ENCODE results near the gene MTX1.
"Not testable (repeated sequence)": the region's sequence is repeated elsewhere in the genome, so short reads cannot be mapped to it uniquely, and the experiment has no call there.

Gene MTX1

GRCh38 chr1:155206891-155207805 lies 1.3 kb upstream of the MTX1 start:
- peak; percentile 81 to 93 (median 86) for DNase-seq (ENCODE audit: low read depth in 2 of 3, low spot score in 1 of 3)

DNA sequence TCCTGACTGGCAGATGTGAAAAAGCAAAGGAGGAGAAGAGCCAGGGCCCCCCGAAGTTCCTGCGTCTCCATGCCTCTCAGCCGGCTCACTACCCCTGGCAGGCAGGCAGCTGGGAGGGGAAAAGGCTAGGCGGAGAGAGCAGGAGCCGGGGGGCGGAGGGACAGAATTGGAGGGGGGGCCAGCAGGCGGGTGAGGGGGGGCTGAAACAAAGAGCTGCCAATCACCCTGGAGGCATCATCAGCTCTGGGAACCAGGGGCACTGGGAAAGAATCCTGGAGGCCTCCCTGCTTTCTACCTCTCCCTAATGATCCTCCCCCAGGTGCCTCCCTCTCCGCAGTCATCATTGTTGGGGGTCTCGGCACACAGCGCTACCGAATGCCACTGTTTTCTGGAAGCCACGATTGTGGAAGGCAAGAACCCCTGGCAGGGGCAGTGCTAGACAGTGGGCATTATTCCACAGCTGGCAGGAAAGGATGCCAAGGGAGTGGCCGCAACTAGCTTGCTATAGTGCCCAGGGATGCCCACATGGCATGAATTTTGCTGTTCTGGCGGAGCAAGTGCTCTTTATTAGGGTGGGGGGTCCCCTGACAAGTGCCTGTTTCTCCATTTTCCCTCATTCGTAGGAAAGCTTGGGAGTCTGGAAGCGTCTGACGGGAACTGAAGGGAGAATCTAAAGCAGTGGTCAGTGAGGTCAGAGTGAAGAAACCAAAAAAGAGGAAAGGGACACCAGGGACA lies 522 bp upstream of the MTX1 start, which contains the start of gene THBS3:
THBS3 (minus strand) TSS at position 92 of the 735 bp plus-strand sequence; CDS start at position 71, 21 bp downstream.
- no peak for DNase-seq (ENCODE audit: low read depth in 2 of 3, low spot score in 1 of 3)

GRCh38 chr1:155209312-155209721 lies 822 bp downstream of the MTX1 start:
- DNase-seq (ENCODE audit: low read depth in 2 of 3, low spot score in 1 of 3), result no peak

GRCh38 chr1:155210314-155211104 lies 2.0 kb downstream of the MTX1 start:
- no peak for DNase-seq (ENCODE audit: low read depth in 2 of 3, low spot score in 1 of 3)

DNA sequence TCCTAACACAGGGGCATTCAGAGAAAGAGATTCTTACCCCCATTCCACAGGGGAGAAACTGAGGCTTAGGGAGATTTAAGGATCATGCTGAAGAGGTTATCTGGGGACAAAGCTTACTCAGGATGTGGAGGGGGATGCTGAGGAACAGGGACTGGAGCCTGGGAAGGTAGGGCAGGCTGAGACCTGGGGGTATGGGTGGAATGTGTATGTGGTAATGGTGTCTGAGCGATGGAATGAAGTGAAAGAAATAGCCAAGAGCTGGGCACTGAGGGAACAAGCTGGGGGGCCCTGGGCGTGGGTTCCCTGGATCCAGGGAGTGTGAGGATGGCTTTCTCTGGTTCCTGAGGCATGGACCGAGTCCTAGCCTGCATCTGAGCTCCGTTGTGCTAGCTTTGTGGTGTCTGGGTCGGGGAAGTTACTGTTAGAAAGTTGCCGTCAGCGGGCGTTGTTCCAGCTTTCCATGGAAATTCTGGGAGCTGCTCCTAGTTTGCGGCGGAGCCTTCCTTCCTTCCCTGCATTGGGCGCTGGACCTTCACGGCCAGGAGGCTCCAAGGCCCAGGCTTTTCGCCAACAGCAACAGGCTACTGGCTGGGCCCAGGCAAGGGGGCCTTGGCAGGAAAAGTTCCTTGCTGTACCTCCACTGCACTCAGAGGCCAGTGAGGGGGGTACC lies 3.0 kb downstream of the MTX1 start:
- DNase-seq (ENCODE audit: low read depth in 2 of 3, low spot score in 1 of 3), result not testable (repeated sequence)

- not testable (repeated sequence) for DNase-seq (ENCODE audit: low read depth in 2 of 3, low spot score in 1 of 3)
Observed at GRCh38 chr1:155212051-155212440, 3.6 kb downstream of the MTX1 start.

- DNase-seq (ENCODE audit: low read depth in 2 of 3, low spot score in 1 of 3), result not testable (repeated sequence)
Observed at GRCh38 chr1:155214702-155215101, 6.2 kb downstream of the MTX1 start.

DNA sequence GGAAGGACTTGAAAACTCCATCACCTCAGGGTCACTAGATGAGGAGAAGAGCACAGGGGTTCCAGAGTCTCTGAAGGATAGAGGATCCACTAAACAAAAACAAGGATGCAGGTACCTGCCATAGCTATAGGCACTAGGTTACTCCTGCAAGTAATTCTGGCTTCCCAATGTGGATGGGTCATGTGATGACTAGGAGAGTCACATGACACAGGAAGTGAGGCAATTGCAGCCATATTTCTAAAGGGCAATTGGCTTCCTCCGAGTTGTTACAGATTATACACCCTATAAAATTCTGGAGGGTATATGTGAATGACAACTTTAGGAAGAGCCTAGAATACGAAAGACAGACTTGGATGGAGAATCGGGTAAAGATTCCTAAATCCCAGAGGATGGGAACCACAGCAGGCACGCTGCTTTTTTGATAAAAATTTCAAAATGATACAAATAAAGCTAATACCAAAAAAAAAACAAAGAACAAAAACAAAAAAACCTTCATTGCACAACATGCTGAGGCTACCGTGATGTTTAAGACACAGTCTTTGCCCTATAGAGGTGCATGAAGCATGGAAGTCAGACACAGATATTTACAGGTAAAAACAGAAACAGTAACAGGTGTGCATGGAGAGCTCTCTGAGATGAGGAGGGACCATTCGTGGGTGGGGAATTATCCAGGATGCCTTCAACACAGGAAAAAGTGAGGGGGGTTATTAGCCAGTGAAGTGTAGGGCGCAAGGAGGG lies 10.5 kb downstream of the MTX1 start:
- DNase-seq (ENCODE audit: low read depth in 2 of 3, low spot score in 1 of 3), result peak in 1 of 3 donors; percentile 63

GRCh38 chr1:155219592-155220031 lies 11.1 kb downstream of the MTX1 start:
- no peak for DNase-seq (ENCODE audit: low read depth in 2 of 3, low spot score in 1 of 3)

GRCh38 chr1:155220211-155220965 lies 11.9 kb downstream of the MTX1 start:
- not testable (repeated sequence) for DNase-seq (ENCODE audit: low read depth in 2 of 3, low spot score in 1 of 3)

DNA sequence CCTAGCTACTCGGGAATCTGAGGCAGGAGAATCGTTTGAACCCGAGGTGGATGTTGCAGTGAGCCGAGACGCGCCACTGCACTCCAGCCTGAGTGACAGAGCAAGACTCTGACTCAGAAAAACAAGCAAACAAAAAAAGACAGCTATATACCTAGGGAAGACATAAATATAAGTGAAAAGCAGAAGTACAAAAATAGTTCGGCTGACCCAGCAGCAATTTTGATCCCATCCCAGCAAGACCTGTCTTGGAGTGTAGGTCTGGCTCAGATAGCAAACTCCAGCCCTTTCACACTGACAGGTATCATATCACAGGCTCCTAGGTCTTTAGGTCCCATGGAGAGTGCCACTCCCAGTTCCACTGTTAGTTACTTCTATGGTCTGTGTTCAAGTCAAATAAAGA lies 14.6 kb downstream of the MTX1 start:
- DNase-seq (ENCODE audit: low read depth in 2 of 3, low spot score in 1 of 3), result no peak

DNA sequence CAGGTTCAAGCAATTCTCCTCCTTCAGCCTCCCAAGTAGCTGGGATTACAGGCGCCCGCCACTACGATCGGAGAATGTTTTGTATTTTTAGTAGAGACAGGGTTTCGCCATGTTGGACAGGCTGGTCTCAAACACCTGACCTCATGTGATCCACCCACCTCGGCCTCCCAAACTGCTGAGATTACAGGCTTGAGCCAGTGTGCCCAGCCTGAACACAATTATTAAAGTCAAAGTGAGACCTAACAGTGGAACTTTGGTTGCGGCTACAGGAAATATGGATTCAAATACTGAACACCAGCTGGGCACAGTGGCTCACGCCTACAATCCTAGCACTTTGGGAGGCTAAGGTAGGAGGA lies 16.9 kb downstream of the MTX1 start:
- not testable (repeated sequence) for DNase-seq (ENCODE audit: low read depth in 2 of 3, low spot score in 1 of 3)

DNA sequence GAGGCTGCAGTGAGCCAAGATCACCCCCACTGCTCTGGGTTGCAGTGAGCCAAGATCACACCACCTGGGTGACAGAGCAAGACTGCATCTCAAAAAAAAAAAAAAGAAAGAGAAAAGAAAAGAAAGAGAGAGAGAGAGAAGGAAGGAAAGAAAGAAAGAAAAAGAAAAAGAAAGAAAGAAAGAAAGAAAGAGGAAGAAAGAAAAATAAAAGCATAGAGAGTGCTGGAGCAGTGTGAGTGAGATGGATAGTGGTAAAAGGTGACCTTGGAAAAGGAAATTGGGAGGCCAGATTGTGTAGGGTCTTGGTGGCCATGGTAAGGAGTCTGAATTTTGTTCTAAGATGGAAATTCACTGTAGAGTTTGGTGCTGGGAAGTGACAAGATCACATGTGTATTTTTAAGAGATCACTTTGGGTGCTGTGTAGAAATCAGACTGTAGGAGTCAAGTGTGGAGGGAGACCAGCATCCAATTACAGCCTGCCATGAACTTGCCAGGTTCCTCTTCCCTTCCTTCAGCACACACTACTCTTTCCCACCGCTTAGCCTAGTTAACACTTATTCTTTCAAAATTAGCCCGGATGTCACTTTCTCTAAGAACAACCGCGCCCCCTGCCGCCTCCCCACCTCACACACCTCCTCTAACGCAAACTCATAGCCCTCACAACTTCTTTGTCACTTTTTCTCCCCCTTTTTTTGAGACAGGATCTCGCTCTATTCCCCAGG lies 17.9 kb downstream of the MTX1 start:
- DNase-seq (ENCODE audit: low read depth in 2 of 3, low spot score in 1 of 3), result peak; percentile 60 to 95 (median 74)

DNA sequence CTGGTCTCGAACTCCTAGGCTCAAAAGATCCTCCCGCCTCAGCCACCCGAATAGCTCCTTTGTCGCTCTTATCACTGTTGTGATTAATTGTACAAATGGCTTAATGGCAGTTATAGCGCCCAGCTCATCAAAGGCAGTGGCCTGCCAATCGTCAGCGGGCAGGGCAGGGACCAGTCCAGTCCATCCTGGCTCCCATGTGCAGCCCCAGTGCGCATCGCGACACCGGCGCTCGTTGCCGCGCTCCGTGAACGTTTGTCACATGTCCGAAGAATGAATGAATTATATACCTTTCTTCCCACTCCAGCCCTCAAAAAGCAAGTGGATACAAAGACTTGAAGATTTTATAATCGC lies 18.4 kb downstream of the MTX1 start:
- DNase-seq (ENCODE audit: low read depth in 2 of 3, low spot score in 1 of 3), result peak in 1 of 3 donors; percentile 44

GRCh38 chr1:155227261-155228095 lies 19.0 kb downstream of the MTX1 start:
- DNase-seq (ENCODE audit: low read depth in 2 of 3, low spot score in 1 of 3), result peak; percentile 99 to 100 (median 100)

DNA sequence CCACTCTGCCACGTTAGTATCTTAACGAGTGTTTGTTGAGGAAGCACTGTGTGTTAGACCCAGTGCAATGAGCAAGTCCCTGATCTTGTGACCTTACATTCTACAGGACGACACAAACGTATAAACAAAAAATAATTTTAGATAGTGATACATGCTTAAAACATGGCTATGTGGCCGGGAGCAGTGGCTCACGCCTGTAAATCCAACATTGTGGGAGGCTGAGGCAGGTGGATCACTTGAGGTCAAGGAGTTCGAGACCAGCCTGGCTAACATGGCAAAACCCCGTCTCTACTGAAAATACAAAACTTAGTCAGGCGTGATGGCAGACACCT lies 19.6 kb downstream of the MTX1 start:
- DNase-seq (ENCODE audit: low read depth in 2 of 3, low spot score in 1 of 3), result no peak

- DNase-seq (ENCODE audit: low read depth in 2 of 3, low spot score in 1 of 3), result not testable (repeated sequence)
Observed at GRCh38 chr1:155231302-155231701, 22.8 kb downstream of the MTX1 start.
